ENCODE measurements around the gene IL4R.

IL4R gene

DNA sequence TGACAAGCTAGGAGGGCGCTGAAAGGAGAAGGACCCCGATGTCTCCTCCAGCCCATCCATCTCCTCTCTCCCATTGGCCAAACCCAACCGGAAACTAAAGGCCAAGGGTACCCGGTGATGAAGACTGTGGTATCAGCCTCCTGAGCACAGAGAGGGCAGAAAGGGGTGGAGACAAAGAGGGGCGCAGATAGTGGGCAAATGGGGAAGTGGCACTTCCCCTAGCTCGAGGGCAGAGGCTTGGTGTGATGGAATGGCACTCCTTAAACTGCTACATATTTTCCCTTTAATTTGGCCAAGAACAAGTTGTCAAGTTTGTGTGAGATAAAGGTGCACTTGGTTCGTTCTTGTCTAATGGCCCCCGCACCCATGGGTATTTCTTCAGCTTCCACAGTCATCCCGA is 27.8 kb downstream of the IL4R start:
- no peak overlapping the region for H3K4me3 ChIP-seq (ENCODE audit: low read depth, low read length)
- no peak for DNase-seq (ENCODE audit: low read depth)
- TF ChIP-seq CTCF (IDR thresholded peaks at IDR 0.05; ENCODE audit: control insufficient read depth, extremely low read depth, insufficient read depth), result no peak

DNA sequence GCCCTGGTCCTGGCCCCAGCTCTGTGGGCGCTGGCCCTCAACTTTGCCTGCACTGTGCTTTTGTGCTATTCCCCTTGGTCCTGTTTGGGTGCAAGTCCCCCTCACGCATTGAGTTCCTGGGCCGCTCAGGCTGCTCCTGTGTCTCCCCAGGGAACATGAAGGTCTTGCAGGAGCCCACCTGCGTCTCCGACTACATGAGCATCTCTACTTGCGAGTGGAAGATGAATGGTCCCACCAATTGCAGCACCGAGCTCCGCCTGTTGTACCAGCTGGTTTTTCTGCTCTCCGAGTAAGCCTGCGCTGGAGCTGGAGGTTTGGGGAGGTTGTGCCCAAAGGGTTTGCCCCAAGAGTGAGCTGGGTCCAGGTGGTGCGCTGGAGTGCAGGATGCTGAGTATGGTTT is 28.2 kb downstream of the IL4R start:
- H3K4me3 ChIP-seq (ENCODE audit: low read depth, low read length), result no peak overlapping the region
- DNase-seq (ENCODE audit: low read depth), result no peak
- TF ChIP-seq CTCF (IDR thresholded peaks at IDR 0.05; ENCODE audit: control insufficient read depth, extremely low read depth, insufficient read depth), result no peak

- no peak overlapping the region for H3K4me3 ChIP-seq (ENCODE audit: low read depth, low read length)
- no peak for TF ChIP-seq CTCF (IDR thresholded peaks at IDR 0.05; ENCODE audit: control insufficient read depth, extremely low read depth, insufficient read depth)
- no peak for DNase-seq (ENCODE audit: low read depth)
Observed at GRCh38 chr16:27344721-27345120, 30.9 kb downstream of the IL4R start.

- TF ChIP-seq CTCF (IDR thresholded peaks at IDR 0.05; ENCODE audit: control insufficient read depth, extremely low read depth, insufficient read depth), result no peak
- DNase-seq (ENCODE audit: low read depth), result no peak
- H3K4me3 ChIP-seq (ENCODE audit: low read depth, low read length), result no peak overlapping the region
Observed at GRCh38 chr16:27345201-27345600, 31.4 kb downstream of the IL4R start.

DNA sequence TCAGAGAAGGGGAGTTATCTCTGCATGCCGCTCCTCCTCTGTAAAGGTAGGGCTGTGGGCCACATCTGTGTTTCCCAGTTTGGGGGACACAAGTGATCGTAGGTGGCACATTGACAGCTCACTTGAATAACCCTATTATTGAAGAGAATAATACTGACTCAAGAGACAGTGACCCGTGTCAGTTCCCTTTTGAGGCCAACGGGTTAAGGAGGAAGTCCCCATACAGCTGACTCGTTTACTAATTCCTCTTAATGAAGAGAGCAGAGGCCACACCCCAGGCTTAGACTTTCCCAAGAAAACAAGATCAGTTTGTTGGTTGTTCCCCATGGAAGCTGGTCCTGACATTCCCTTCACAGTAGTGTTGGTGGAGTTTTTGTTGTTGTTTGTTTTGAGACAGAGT is 33.0 kb downstream of the IL4R start:
- no peak for TF ChIP-seq CTCF (IDR thresholded peaks at IDR 0.05; ENCODE audit: control insufficient read depth, extremely low read depth, insufficient read depth)
- H3K4me3 ChIP-seq (ENCODE audit: low read depth, low read length), result no peak overlapping the region
- no peak for DNase-seq (ENCODE audit: low read depth)

DNA sequence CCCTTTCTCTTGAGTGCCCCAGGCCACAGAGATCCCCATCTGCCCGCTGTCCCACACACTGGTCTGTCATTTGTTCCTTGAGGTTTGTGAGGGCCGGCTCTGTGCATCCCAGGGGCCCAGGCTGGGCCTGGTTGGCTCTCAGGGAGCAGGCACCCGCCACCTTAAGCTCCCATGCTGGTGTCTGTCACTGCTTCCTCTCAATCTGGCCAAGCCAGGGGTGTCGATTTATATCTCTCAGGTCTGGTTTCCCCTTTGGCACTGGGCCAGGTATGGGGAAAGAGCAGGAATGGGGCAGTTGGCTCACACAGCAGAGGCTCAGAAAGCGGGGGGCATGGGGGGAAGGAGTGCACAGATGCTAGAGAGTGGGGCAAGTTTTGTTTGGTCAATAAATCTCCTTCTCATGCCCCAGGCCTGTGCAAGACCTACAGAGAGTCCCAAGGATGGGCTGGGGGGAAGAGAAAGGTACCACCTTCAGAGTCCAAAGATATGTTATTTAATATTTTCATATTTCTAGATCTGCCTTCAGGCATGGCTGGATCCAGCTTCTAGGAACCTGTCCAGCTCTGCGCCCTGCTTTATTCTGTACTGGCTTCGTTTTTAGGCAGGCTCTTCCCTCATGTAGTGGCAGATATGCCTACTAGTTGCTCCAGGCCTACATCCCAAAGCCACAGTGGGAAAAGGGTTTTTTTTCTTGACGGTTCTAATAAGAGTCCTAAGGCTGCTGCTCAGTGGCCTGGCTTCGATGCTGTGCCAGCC is 34.3 kb downstream of the IL4R start:
- no peak for DNase-seq (ENCODE audit: low read depth)
- no peak for TF ChIP-seq CTCF (IDR thresholded peaks at IDR 0.05; ENCODE audit: control insufficient read depth, extremely low read depth, insufficient read depth)
- H3K4me3 ChIP-seq (ENCODE audit: low read depth, low read length), result no peak overlapping the region

- H3K4me3 ChIP-seq (ENCODE audit: low read depth, low read length), result no peak overlapping the region
- TF ChIP-seq CTCF (IDR thresholded peaks at IDR 0.05; ENCODE audit: control insufficient read depth, extremely low read depth, insufficient read depth), result no peak
- DNase-seq (ENCODE audit: low read depth), result no peak
Observed at GRCh38 chr16:27349276-27349675, 35.5 kb downstream of the IL4R start.

Data from LNCaP clone FGC (cell line).